Psoas muscle (tissue), 8 donors: ENCODE measurements around the gene APBB2. TPM values are rescaled to one million over a fixed set of nuclear protein-coding genes. Genes with fewer than 3 reads are reported as not detected.

Source experiments
- ATAC-seq, 4 donors: fragments of 200-7000 bp; cut with Tn5 transposase; one replicate each; pipeline ENCODE4 v1.9.1; 2020; ENCODE audit warnings: moderate library complexity in 3 of 4, mild to moderate bottlenecking in 2 of 4
- DNase-seq, 2 donors: peaks; one replicate each; pipeline ENCODE4 v3.0.0-alpha.2; 2020
- H3K27ac ChIP-seq: fragments of 200-600 bp; one replicate; pipeline ENCODE4 v1.8.0; 2022
- H3K27me3 ChIP-seq, 3 donors: fragments of 200-600 bp in 1 of 3; one replicate each; pipeline versions ENCODE4 v1.6.1 to v1.8.0; 2013 to 2022; ENCODE audit warnings: low read length in 2 of 3, mild to moderate bottlenecking in 2 of 3, moderate library complexity in 1 of 3; ENCODE audit not compliant: insufficient read depth in 3 of 3
- H3K36me3 ChIP-seq, 2 donors: fragments of 200-600 bp in 1 of 2; one replicate each; pipeline versions ENCODE4 v1.6.1 to v1.8.0; 2013 to 2022; ENCODE audit warnings: low read depth in 1 of 2, mild to moderate bottlenecking in 1 of 2, moderate library complexity in 1 of 2; ENCODE audit not compliant: insufficient read depth in 1 of 2
- H3K4me1 ChIP-seq: fragments of 200-600 bp; one replicate; pipeline ENCODE4 v1.8.0; 2022
- H3K4me3 ChIP-seq: fragments of 200-600 bp; one replicate; pipeline ENCODE4 v1.8.0; 2022; ENCODE audit warnings: mild to moderate bottlenecking
- H3K9me3 ChIP-seq: fragments of 200-600 bp; one replicate; pipeline ENCODE4 v1.8.0; 2022
- WGBS, 3 donors: extraction: QIAGEN DNeasy Blood & Tissue Kit; methylation state at CpG; one replicate each; pipeline versions ENCODE4 v1.1.6 to v1.1.7; 2013; 5-methylcytosine and 5-hydroxymethylcytosine counted together
- intact Hi-C, 2 donors: fragments of 100-400 bp; cut with DNase I; formaldehyde crosslinking; loops; one replicate each; pipeline versions ENCODE4 v1.11.0 to v1.14.2; 2022
- long read RNA-seq, 2 donors: library from polyadenylated mRNA; unstranded; transcript quantifications; one replicate each; pipeline ENCODE4 v2.0.0, GENCODE V29; 2021
- polyA plus RNA-seq, 3 donors: library from polyadenylated mRNA; stranded (reverse); fragments of 200-250 nt; gene quantifications; one replicate each; pipeline ENCODE4 v1.2.3, GENCODE V29; 2013
- total RNA-seq, 4 donors: library from RNA; stranded (reverse); fragmentation: NEBNext Ultra II Directional in 2 of 4; extraction: Animal tissue kit (Norgen Biotek cat#: 25700) in 2 of 4; gene quantifications; one replicate each; pipeline versions ENCODE4 v1.2.1 to v1.2.4, GENCODE V29; 2021 to 2023
- TF ChIP-seq, protein P1 (sequence below): fragments of 200-600 bp; IDR thresholded peaks from one replicate; pipeline ENCODE4 v1.8.0; 2022; ENCODE audit warnings: antibody characterized with exemption
- donor health status: healthy with polysubstance abuse.
- donor health status: DM: no; HTN: no; CAD: no; lungs with moderate emphysema.
- donor health status: Bipolar disorder and iron deficiency.
- donor health status: healthy.
- donor health status: DM: yes; HTN: yes; CAD: no.
- donor health status: DM: no; HTN: no; CAD: no.
- donor health status: DM: no; HTN: no; CAD: no.
- donor health status: DM: yes; HTN: yes; CAD: no.

APBB2 gene
- total RNA-seq: 10 to 100 TPM in 3 of 4 donors, 1 to 10 TPM in 1; 7.8 to 37.4 (median 12.7) TPM
- polyA plus RNA-seq: 10 to 100 TPM in 1 of 3 donors, 1 to 10 TPM in 2; 3.1 to 12.5 (median 3.2) TPM
- long read RNA-seq, donor 1, partial matches to known transcripts: 1 of 3 reads
- long read RNA-seq, donor 1, other reads (novel, unspliced or antisense): 1 of 3 reads
- long read RNA-seq, donor 2, full-length matches to known transcripts: 3 of 6 reads
- long read RNA-seq, donor 2, partial matches to known transcripts: 1 of 6 reads
- long read RNA-seq, donor 2, other reads (novel, unspliced or antisense): 2 of 6 reads

GRCh38 chr4:41214136-41214824, at the start of gene APBB2:
Gene APBB2, minus strand, starts transcription at chr4:41214542. Its CDS starts 181,288 bp downstream, at chr4:41033254.
- H3K9me3 ChIP-seq: no peaks in the 10 kb centered on the region
- WGBS, 3 donors: 0 to 1% (median 0%) methylated on average over 54 to 71 of the region's 71 CpGs
- no peaks in the 10 kb centered on the region for H3K36me3 ChIP-seq
- TF ChIP-seq, protein P1, sequence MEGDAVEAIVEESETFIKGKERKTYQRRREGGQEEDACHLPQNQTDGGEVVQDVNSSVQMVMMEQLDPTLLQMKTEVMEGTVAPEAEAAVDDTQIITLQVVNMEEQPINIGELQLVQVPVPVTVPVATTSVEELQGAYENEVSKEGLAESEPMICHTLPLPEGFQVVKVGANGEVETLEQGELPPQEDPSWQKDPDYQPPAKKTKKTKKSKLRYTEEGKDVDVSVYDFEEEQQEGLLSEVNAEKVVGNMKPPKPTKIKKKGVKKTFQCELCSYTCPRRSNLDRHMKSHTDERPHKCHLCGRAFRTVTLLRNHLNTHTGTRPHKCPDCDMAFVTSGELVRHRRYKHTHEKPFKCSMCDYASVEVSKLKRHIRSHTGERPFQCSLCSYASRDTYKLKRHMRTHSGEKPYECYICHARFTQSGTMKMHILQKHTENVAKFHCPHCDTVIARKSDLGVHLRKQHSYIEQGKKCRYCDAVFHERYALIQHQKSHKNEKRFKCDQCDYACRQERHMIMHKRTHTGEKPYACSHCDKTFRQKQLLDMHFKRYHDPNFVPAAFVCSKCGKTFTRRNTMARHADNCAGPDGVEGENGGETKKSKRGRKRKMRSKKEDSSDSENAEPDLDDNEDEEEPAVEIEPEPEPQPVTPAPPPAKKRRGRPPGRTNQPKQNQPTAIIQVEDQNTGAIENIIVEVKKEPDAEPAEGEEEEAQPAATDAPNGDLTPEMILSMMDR: peak; percentile 84
- no peaks in the 10 kb centered on the region for H3K27me3 ChIP-seq
- DNase-seq (peak; percentile 94 to 96), ATAC-seq (peak; percentile 85 to 92 (median 89))
- H3K4me1 ChIP-seq: peaks cover 10% of the 10 kb centered on the region
- H3K27ac ChIP-seq: peak within 1 kb of the TSS; percentile 69
- peak within 1 kb of the TSS; percentile 78 for H3K4me3 ChIP-seq
- intact Hi-C loops: loop anchor here (2.0 to 5.0 kb wide), 3 partner anchors 72 to 239 kb away; no protein-coding TSS in a partner anchor

- DNase-seq (no peak), ATAC-seq (no peak)
- Histone ChIP-seq H3K27me3 (peaks cover 0 to 7% (median 4%) of the 10 kb centered on the region in 3 donors), H3K9me3 (no peaks in the 10 kb centered on the region), H3K4me3 (no peak overlapping the region), H3K4me1 (no peaks in the 10 kb centered on the region), H3K36me3 (no peaks in the 10 kb centered on the region), H3K27ac (no peak overlapping the region)
- intact Hi-C loops: no loop called here
- TF ChIP-seq, protein P1: no peak
- WGBS, 3 donors: 96 to 97% (median 97%) methylated on average over 6 of the region's 6 CpGs
Observed at GRCh38 chr4:41262198-41262597, 47.9 kb upstream of the APBB2 start.

- TF ChIP-seq, protein P1: no peak
- 91 to 96% (median 93%) methylated on average over 9 of the region's 9 CpGs for WGBS, 3 donors
- H3K9me3 ChIP-seq: no peaks in the 10 kb centered on the region
- DNase-seq (no peak), ATAC-seq (no peak)
- H3K4me3 ChIP-seq: no peak overlapping the region
- H3K4me1 ChIP-seq: peaks cover 5% of the 10 kb centered on the region
- H3K36me3 ChIP-seq: no peaks in the 10 kb centered on the region
- H3K27ac ChIP-seq: no peak overlapping the region
- intact Hi-C loops: no loop called here
- peaks cover 0 to 26% (median 4%) of the 10 kb centered on the region in 3 donors for H3K27me3 ChIP-seq
Observed at GRCh38 chr4:41260116-41260733, 45.9 kb upstream of the APBB2 start.

GRCh38 chr4:41258783-41259182, 44.4 kb upstream of the APBB2 start:
- H3K4me3 ChIP-seq: no peak overlapping the region
- TF ChIP-seq, protein P1: peak; percentile 28
- H3K4me1 ChIP-seq: peaks cover 5% of the 10 kb centered on the region
- no peaks in the 10 kb centered on the region for H3K36me3 ChIP-seq
- ATAC-seq (peak in 2 of 4 donors; percentile 43 to 65), DNase-seq (no peak)
- H3K9me3 ChIP-seq: no peaks in the 10 kb centered on the region
- no peak overlapping the region for H3K27ac ChIP-seq
- H3K27me3 ChIP-seq: peaks cover 0 to 39% (median 4%) of the 10 kb centered on the region in 3 donors
- 79 to 84% (median 81%) methylated on average over 5 of the region's 5 CpGs for WGBS, 3 donors
- intact Hi-C loops: no loop called here
